ENCODE data around the gene GNAO1. TPM values are rescaled to one million over a fixed set of nuclear protein-coding genes. Genes with fewer than 3 reads are reported as not detected.

The GNAO1 gene
- total RNA-seq, 4 donors from 2014 or later: 0.50 to 1.5 (median 0.66) TPM

GRCh38 chr16:56363181-56363716 is 172.0 kb downstream of the GNAO1 start:
- 82 to 91% methylated on average over 2 to 5 of the region's 6 CpGs for WGBS, 2 donors

GRCh38 chr16:56363781-56364565 is 172.7 kb downstream of the GNAO1 start:
- no peaks in the 10 kb centered on the region for H3K27me3 ChIP-seq
- H3K36me3 ChIP-seq: peaks cover 18 to 89% (median 27%) of the 10 kb centered on the region in 3 donors
- no peak for DNase-seq
- H3K27ac ChIP-seq: no peak overlapping the region
- H3K4me3 ChIP-seq: no peak overlapping the region
- no peaks in the 10 kb centered on the region for H3K9me3 ChIP-seq
- 93 to 94% methylated on average over 11 to 24 of the region's 26 CpGs for WGBS, 2 donors
- intact Hi-C loops (cut with DNase I): no loop called here
- no peak for TF ChIP-seq CTCF (IDR thresholded peaks at IDR 0.05)
- TF ChIP-seq POLR2A (IDR thresholded peaks at IDR 0.05): no peak
- H3K4me1 ChIP-seq: no peaks in the 10 kb centered on the region

More at GRCh38 chr16:56363181-56363716, 172.0 kb downstream of the GNAO1 start:
- no peaks in the 10 kb centered on the region for H3K9me3 ChIP-seq
- H3K36me3 ChIP-seq: peaks cover 18 to 82% (median 27%) of the 10 kb centered on the region in 3 donors
- DNase-seq: no peak
- H3K4me3 ChIP-seq: no peak overlapping the region
- TF ChIP-seq POLR2A (IDR thresholded peaks at IDR 0.05): no peak
- no peak for TF ChIP-seq CTCF (IDR thresholded peaks at IDR 0.05)
- no peak overlapping the region for H3K27ac ChIP-seq
- intact Hi-C loops (cut with DNase I): no loop called here
- no peaks in the 10 kb centered on the region for H3K27me3 ChIP-seq
- no peaks in the 10 kb centered on the region for H3K4me1 ChIP-seq

DNA sequence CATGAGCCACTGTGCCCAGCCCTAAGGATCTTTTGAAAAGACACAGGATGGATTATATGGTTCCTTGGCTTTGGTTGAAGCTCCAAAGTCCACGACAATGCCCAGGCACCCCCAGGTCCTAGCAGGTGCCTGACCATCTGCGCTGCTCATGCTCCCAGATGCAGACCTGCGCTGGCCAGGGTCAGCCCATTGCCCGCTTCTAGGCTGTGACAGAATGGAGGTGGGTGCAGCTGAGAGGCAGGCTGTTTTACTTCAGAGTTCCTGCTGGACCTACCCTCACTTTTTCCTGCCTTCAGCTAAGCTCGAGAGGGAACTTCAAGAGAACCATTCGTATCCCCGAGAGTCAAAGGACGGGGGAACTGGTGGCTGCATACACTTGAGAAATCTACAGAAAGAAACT is 173.6 kb downstream of the GNAO1 start:
- peaks cover 18 to 96% (median 27%) of the 10 kb centered on the region in 3 donors for H3K36me3 ChIP-seq
- intact Hi-C loops (cut with DNase I): no loop called here
- WGBS, 2 donors: 96 to 100% methylated on average over 3 to 4 of the region's 8 CpGs
- DNase-seq: no peak
- no peaks in the 10 kb centered on the region for H3K27me3 ChIP-seq
- TF ChIP-seq POLR2A (IDR thresholded peaks at IDR 0.05): no peak
- no peak for TF ChIP-seq CTCF (IDR thresholded peaks at IDR 0.05)
- no peaks in the 10 kb centered on the region for H3K9me3 ChIP-seq
- H3K27ac ChIP-seq: no peak overlapping the region
- H3K4me3 ChIP-seq: no peak overlapping the region
- H3K4me1 ChIP-seq: peaks cover 0 to under 1% (median 0%) of the 10 kb centered on the region in 3 donors

GRCh38 chr16:56365552-56365951 is 174.3 kb downstream of the GNAO1 start:
- Histone ChIP-seq H3K27me3 (no peaks in the 10 kb centered on the region), H3K36me3 (peaks cover 18 to 89% (median 27%) of the 10 kb centered on the region in 3 donors), H3K9me3 (no peaks in the 10 kb centered on the region), H3K4me1 (peaks cover 0 to 8% (median 0%) of the 10 kb centered on the region in 3 donors), H3K27ac (no peak overlapping the region), H3K4me3 (no peak overlapping the region)
- TF ChIP-seq POLR2A (IDR thresholded peaks at IDR 0.05): no peak
- no peak for TF ChIP-seq CTCF (IDR thresholded peaks at IDR 0.05)
- DNase-seq: no peak
- intact Hi-C loops (cut with DNase I): no loop called here
- 83 to 84% methylated on average over 7 of the region's 7 CpGs for WGBS, 2 donors

- no peak for DNase-seq
- TF ChIP-seq CTCF (IDR thresholded peaks at IDR 0.05) (no peak), POLR2A (IDR thresholded peaks at IDR 0.05) (no peak)
- Histone ChIP-seq H3K9me3 (no peaks in the 10 kb centered on the region), H3K27ac (no peak overlapping the region), H3K36me3 (peaks cover 17 to 77% (median 26%) of the 10 kb centered on the region in 3 donors), H3K27me3 (no peaks in the 10 kb centered on the region), H3K4me3 (no peak overlapping the region), H3K4me1 (peaks cover 0 to 22% (median 10%) of the 10 kb centered on the region in 3 donors)
- intact Hi-C loops (cut with DNase I): no loop called here
- WGBS, 2 donors: 80 to 100% methylated on average over 1 to 2 of the region's 9 CpGs
Measured at GRCh38 chr16:56366945-56367344, 175.7 kb downstream of the GNAO1 start.

All from esophagus squamous epithelium (tissue), 5 donors.